Choroid plexus epithelial cell (primary cell): ENCODE results near the gene HOXD3.

ENCODE experiments used
- DNase-seq: peaks from one replicate; pipeline ENCODE4 v3.0.0-alpha.2; 2010; ENCODE audit warnings: low read depth
- H3K4me3 ChIP-seq: 2 replicates; pipeline ENCODE4 v1.5.1; 2011; ENCODE audit warnings: low read depth, mild to moderate bottlenecking, control low read depth, low read length, moderate library complexity
- TF ChIP-seq, protein P1 (sequence below): conservative IDR thresholded peaks from 2 replicates; pipeline ENCODE4 v1.5.1; 2011; ENCODE audit warnings: low read depth, mild to moderate bottlenecking, control low read depth, inconsistent platforms, low read length, moderate library complexity

Gene HOXD3

DNA sequence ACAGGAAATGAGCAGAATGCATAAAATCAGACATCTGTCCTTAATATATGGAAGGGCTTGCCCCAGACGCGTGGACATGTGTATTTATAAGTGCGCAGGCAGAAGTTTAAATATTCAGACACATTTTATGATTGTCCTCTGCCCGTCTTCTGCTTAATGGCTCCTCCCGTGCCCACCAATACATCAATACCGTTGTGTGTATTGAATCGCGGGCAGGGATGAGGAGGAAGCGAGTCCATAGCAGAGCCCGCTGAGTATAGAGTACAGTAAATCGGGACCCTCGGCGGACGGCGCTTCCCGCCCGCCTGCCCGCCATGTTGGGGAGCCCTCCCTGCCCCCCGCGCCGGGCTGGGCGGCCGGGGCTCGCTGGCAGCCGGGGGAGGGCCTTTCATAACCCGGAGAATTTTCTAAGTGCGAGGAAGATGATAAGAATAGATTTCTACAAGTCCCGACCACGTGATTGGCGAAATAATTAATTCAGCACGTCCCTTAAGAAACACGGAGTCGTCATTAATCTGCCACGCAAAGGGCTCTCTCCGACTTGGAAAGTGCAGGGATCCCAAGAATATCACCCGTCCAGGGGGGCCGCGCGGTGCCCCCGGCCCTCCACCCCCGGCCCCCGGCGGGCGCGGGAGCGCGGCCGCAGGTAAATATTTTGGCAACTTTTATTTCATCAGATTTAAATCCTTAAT lies at the start of gene HOXD3:
HOXD3 (plus strand) TSS at position 501 of the 692 bp plus-strand sequence. CDS start 11,808 bp downstream, outside the sequence.
- H3K4me3 ChIP-seq, result no peak within 1 kb of the TSS
- TF ChIP-seq, protein P1, sequence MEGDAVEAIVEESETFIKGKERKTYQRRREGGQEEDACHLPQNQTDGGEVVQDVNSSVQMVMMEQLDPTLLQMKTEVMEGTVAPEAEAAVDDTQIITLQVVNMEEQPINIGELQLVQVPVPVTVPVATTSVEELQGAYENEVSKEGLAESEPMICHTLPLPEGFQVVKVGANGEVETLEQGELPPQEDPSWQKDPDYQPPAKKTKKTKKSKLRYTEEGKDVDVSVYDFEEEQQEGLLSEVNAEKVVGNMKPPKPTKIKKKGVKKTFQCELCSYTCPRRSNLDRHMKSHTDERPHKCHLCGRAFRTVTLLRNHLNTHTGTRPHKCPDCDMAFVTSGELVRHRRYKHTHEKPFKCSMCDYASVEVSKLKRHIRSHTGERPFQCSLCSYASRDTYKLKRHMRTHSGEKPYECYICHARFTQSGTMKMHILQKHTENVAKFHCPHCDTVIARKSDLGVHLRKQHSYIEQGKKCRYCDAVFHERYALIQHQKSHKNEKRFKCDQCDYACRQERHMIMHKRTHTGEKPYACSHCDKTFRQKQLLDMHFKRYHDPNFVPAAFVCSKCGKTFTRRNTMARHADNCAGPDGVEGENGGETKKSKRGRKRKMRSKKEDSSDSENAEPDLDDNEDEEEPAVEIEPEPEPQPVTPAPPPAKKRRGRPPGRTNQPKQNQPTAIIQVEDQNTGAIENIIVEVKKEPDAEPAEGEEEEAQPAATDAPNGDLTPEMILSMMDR, result no peak

DNA sequence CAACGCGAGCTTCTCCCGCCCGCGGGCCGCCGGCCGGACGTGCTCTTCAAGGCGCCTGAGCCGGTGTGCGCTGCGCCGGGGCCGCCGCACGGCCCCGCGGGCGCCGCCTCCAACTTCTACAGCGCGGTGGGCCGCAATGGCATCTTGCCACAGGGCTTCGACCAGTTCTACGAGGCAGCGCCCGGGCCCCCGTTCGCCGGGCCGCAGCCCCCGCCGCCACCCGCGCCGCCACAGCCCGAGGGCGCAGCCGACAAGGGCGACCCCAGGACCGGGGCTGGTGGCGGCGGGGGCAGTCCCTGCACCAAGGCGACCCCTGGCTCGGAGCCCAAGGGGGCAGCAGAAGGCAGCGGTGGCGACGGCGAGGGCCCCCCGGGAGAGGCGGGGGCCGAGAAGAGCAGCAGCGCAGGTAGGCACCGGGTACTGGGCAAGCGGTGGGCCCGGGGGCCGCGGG lies 49.4 kb upstream of the HOXD3 start:
- TF ChIP-seq, protein P1, result no peak
- no peak overlapping the region for H3K4me3 ChIP-seq
- no peak for DNase-seq

More for the DNA sequence above, at the start of gene HOXD3:
- no peak for DNase-seq

DNA sequence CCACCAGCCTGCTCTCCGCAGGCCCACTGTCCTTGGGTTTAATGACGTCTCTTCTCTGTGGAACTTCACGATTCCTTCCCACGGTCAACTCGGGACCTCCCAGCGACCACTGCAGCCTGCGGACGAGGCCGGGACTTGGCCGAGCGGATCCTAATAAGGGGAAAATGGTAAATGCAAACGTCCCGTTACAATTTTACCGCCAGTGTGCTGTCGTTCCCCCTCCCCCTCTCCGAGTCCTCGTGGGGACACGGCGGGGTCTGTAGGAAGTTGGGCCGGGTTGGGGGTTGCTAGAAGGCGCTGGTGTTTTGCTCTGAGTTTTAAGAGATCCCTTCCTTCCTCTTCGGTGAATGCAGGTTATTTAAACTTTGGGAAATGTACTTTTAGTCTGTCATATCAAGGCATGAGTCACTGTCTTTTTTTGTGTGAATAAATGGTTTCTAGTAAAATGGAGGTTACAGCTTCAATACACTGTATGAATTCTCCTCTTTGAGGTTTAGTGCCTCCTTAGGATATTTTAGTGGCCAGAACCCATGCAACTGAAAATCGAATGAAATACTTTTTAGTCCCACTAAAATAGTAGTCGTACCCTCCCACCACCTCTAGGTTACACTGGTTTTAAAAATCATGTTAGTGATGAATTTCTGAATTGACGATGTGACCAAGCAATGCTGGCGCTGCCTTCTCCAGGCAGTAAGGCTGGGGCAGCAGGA lies 47.8 kb upstream of the HOXD3 start:
- no peak overlapping the region for H3K4me3 ChIP-seq
- DNase-seq, result no peak
- TF ChIP-seq, protein P1, result no peak

DNA sequence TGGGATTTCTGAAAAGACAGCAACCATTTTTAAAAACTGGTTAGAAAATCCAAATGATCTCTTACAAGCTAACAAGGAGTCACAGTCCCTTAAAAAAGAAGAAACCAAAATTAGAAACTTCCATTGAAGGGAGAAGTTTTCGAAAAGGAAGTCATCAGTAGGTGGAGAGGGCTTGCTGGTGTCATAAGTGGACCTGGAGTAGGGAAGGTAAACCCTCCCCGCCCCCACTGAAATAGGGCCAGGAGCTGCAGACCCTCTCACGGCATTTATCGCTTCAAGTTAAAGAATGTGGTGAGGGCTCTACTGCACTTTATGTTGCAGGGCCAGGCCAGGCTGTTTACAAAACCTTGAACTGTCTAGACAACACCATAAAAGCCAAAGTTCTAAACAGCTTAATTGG lies 47.2 kb upstream of the HOXD3 start:
- no peak for DNase-seq
- TF ChIP-seq, protein P1, result no peak
- H3K4me3 ChIP-seq, result no peak overlapping the region

DNA sequence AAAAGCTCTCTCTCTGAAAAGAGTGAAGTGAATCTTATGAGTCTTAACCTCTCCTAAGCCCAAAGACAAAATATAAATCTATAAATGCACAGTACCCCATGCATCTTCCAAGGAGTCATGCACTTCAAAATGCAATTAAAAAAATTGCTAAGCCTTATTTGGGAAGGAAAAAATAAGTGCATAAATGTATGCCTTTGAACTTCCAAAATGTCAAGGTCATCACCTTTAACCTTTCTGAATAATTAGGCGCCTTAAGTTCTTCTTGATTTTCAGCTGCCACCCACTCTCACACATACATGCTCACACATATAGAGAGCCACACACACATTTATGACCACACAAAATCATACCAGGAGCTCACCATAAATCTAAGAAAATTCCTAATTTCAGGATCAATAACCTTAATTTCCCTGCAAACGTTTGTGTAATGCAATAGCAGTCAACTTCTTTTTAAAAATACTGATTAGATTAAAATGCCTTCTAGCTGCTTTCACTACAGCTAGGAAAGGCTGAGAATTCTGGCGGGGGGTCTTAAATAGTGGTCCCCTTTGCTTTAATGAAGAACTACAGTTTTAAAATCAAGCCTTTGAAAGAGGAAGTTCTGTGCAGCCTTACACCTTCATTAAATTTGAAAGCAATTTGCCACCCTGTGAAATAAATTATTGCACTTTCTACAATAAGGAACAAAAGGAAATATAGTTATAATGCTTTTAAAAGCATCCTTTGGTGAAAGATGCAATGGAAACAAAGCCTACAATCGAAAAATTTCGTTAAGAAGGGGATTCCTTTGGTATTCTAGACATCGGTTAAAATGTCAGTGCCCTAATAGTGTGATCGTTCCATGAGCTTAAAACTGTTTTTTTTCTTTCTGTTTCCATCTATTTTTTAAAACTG lies 46.4 kb upstream of the HOXD3 start:
- DNase-seq, result no peak
- H3K4me3 ChIP-seq, result no peak overlapping the region
- TF ChIP-seq, protein P1, result no peak

DNA sequence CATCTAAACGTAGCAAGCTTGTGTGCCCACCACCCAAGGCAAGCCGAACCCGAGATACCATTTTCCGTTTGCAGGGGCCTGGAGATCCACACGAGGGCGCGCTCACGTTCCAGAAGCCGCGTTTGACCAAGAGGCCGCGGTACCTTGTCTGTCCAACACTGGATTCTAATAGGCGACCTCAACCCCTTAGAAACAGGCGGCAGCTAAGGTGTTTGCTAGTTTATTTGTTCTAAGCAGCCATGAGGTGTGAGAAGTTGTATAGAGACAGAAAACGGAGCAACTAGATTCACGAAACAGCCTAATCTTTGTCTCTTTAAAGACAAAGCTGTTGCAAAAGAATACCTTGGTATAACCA lies 45.8 kb upstream of the HOXD3 start:
- TF ChIP-seq, protein P1, result peak; percentile 65
- H3K4me3 ChIP-seq, result no peak overlapping the region
- DNase-seq, result peak; percentile 31
